DND-41 (cell line): Measurements from ENCODE around the gene TTC33.

Experiments
- ATAC-seq: fragments of 200-7000 bp; cut with Tn5 transposase; 3 replicates; pipeline ENCODE4 v1.9.1; 2021; ENCODE audit warnings: low read depth; ENCODE audit not compliant: insufficient read depth
- DNase-seq: peaks from one replicate; pipeline ENCODE4 v3.0.0-alpha.2; 2020
- H2AFZ ChIP-seq: 2 replicates; pipeline ENCODE4 v1.6.0; 2012; ENCODE audit warnings: low read depth, low read length
- H3K27ac ChIP-seq: 2 replicates; pipeline ENCODE4 v1.5.1; 2012; ENCODE audit warnings: low read length, inconsistent platforms
- H3K27me3 ChIP-seq: fragments of 200-600 bp; sonication (generic); 2 replicates; pipeline ENCODE4 v1.6.0; 2012; ENCODE audit warnings: low read length, mild to moderate bottlenecking, inconsistent platforms; ENCODE audit not compliant: insufficient read depth, poor library complexity
- H3K36me3 ChIP-seq: 2 replicates; pipeline ENCODE4 v1.5.1; 2012; ENCODE audit warnings: low read length, inconsistent platforms; ENCODE audit not compliant: insufficient read depth
- H3K4me1 ChIP-seq: 2 replicates; pipeline ENCODE4 v1.5.1; 2012; ENCODE audit warnings: mild to moderate bottlenecking, low read length; ENCODE audit not compliant: insufficient read depth
- H3K4me2 ChIP-seq: 2 replicates; pipeline ENCODE4 v1.6.0; 2012; ENCODE audit warnings: mild to moderate bottlenecking, moderate library complexity, low read length, inconsistent platforms; ENCODE audit not compliant: insufficient read depth
- H3K4me3 ChIP-seq, 2 experiments: fragments of 200-600 bp in 1 of 2; shearing (Covaris generic) in 1 of 2; 2 replicates each; pipeline ENCODE4 v1.5.1; 2012 to 2016; ENCODE audit warnings: inconsistent platforms in 2 of 2, low read length in 2 of 2, mild to moderate bottlenecking in 2 of 2, low read depth in 1 of 2, moderate library complexity in 1 of 2
- H3K79me2 ChIP-seq: 2 replicates; pipeline ENCODE4 v1.6.0; 2012; ENCODE audit warnings: low read length, inconsistent platforms; ENCODE audit not compliant: insufficient read depth
- H3K9ac ChIP-seq: 2 replicates; pipeline ENCODE4 v1.6.0; 2012; ENCODE audit warnings: low read depth, mild to moderate bottlenecking, inconsistent platforms, low read length, moderate library complexity
- H3K9me3 ChIP-seq: 2 replicates; pipeline ENCODE4 v1.5.1; 2012; ENCODE audit warnings: low read length, moderate library complexity, mild to moderate bottlenecking, inconsistent platforms; ENCODE audit not compliant: insufficient read depth, severe bottlenecking
- H4K20me1 ChIP-seq: 2 replicates; pipeline ENCODE4 v1.6.0; 2012; ENCODE audit warnings: low read length; ENCODE audit not compliant: insufficient read depth
- EZH2 ChIP-seq: IDR thresholded peaks from 3 replicates; pipeline ENCODE4 v1.6.1; 2012; ENCODE audit warnings: borderline replicate concordance, low read depth, mild to moderate bottlenecking, moderate library complexity, low read length, inconsistent platforms; ENCODE audit not compliant: severe bottlenecking
- TF ChIP-seq, protein P1 (sequence below): IDR thresholded peaks from 2 replicates; pipeline ENCODE4 v1.5.1; 2012; ENCODE audit warnings: borderline replicate concordance, low read length, moderate library complexity, mild to moderate bottlenecking; ENCODE audit not compliant: poor library complexity, severe bottlenecking; ENCODE audit errors: extremely low read depth

TTC33 gene

GRCh38 chr5:40678026-40678425, 77.7 kb downstream of the TTC33 start:
- peaks cover 79% of the 10 kb centered on the region for H3K79me2 ChIP-seq
- peaks cover 49% of the 10 kb centered on the region for H3K4me1 ChIP-seq
- H3K36me3 ChIP-seq: peaks cover 28% of the 10 kb centered on the region
- H3K4me3 ChIP-seq: peak overlapping the region; percentile 46 to 59; a peak in 3 of 4 replicates
- no peaks in the 10 kb centered on the region for H3K9me3 ChIP-seq
- no peak overlapping the region for H2AFZ ChIP-seq
- peak overlapping the region; percentile 97 for H3K27ac ChIP-seq
- DNase-seq (peak; percentile 50), ATAC-seq (no peak)
- peak overlapping the region; percentile 81 for H3K9ac ChIP-seq
- peak overlapping the region; percentile 55 for H3K4me2 ChIP-seq
- H3K27me3 ChIP-seq: no peaks in the 10 kb centered on the region
- H4K20me1 ChIP-seq: peaks cover 33% of the 10 kb centered on the region
- no peak for TF ChIP-seq EZH2

GRCh38 chr5:40677456-40677855, 78.3 kb downstream of the TTC33 start:
- peak overlapping the region; percentile 97 for H3K27ac ChIP-seq
- ATAC-seq (no peak), DNase-seq (no peak)
- H3K9ac ChIP-seq: peak overlapping the region; percentile 81
- peak overlapping the region; percentile 55 for H3K4me2 ChIP-seq
- H3K27me3 ChIP-seq: no peaks in the 10 kb centered on the region
- peaks cover 27% of the 10 kb centered on the region for H4K20me1 ChIP-seq
- H3K9me3 ChIP-seq: no peaks in the 10 kb centered on the region
- H3K4me3 ChIP-seq: peak overlapping the region; percentile 46 to 59; a peak in 3 of 4 replicates
- peaks cover 22% of the 10 kb centered on the region for H3K36me3 ChIP-seq
- H3K79me2 ChIP-seq: peaks cover 74% of the 10 kb centered on the region
- H2AFZ ChIP-seq: 0 out of 2 replicates have a peak overlapping the region, but pooled peaks have one; percentile 0
- H3K4me1 ChIP-seq: peaks cover 55% of the 10 kb centered on the region
- TF ChIP-seq, protein P1, sequence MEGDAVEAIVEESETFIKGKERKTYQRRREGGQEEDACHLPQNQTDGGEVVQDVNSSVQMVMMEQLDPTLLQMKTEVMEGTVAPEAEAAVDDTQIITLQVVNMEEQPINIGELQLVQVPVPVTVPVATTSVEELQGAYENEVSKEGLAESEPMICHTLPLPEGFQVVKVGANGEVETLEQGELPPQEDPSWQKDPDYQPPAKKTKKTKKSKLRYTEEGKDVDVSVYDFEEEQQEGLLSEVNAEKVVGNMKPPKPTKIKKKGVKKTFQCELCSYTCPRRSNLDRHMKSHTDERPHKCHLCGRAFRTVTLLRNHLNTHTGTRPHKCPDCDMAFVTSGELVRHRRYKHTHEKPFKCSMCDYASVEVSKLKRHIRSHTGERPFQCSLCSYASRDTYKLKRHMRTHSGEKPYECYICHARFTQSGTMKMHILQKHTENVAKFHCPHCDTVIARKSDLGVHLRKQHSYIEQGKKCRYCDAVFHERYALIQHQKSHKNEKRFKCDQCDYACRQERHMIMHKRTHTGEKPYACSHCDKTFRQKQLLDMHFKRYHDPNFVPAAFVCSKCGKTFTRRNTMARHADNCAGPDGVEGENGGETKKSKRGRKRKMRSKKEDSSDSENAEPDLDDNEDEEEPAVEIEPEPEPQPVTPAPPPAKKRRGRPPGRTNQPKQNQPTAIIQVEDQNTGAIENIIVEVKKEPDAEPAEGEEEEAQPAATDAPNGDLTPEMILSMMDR: no peak
- TF ChIP-seq EZH2: no peak

- DNase-seq (peak; percentile 40), ATAC-seq (no peak)
- Histone ChIP-seq H3K27ac (peak overlapping the region; percentile 97), H3K9ac (peak overlapping the region; percentile 81), H2AFZ (0 out of 2 replicates have a peak overlapping the region, but pooled peaks have one; percentile 0), H3K9me3 (no peaks in the 10 kb centered on the region), H3K79me2 (peaks cover 67% of the 10 kb centered on the region), H3K36me3 (peaks cover 16% of the 10 kb centered on the region), H4K20me1 (peaks cover 20% of the 10 kb centered on the region), H3K4me2 (peak overlapping the region; percentile 55), H3K27me3 (no peaks in the 10 kb centered on the region), H3K4me1 (peaks cover 57% of the 10 kb centered on the region), H3K4me3 (peak overlapping the region; percentile 46 to 59; a peak in 3 of 4 replicates)
- TF ChIP-seq, protein P1: no peak
- no peak for TF ChIP-seq EZH2
Measured at GRCh38 chr5:40676613-40677343, 79.0 kb downstream of the TTC33 start.
